H1 (cell line): Measurements from ENCODE around the gene LDLRAP1. TPM values are rescaled to one million over a fixed set of nuclear protein-coding genes. Genes with fewer than 3 reads are reported as not detected.

ENCODE experiments used
- ASH2L ChIP-seq: fragments of 200-600, 300-600 bp; sonication (generic); IDR thresholded peaks from one replicate; pipeline ENCODE4 v1.7.1; 2017; ENCODE audit warnings: low read length
- BRCA1 ChIP-seq: IDR thresholded peaks from 2 replicates; pipeline ENCODE4 v1.6.1; 2012; ENCODE audit warnings: low read depth, low read length, improper control_type of control experiment
- CEBPB ChIP-seq: IDR thresholded peaks from 2 replicates; pipeline ENCODE4 v1.6.1; 2012; ENCODE audit warnings: low read depth, low read length
- CHD1 ChIP-seq: IDR thresholded peaks from 2 replicates; pipeline ENCODE4 v1.6.1; 2012; ENCODE audit warnings: low read depth, low read length, improper control_type of control experiment
- EZH2 ChIP-seq: fragments of 200-600 bp; sonication (generic); IDR thresholded peaks from 2 replicates; pipeline ENCODE4 v1.7.1; 2012; ENCODE audit warnings: low read depth, mild to moderate bottlenecking, moderate library complexity, low read length, inconsistent platforms; ENCODE audit not compliant: severe bottlenecking
- GTF2F1 ChIP-seq: IDR thresholded peaks from 2 replicates; pipeline ENCODE4 v1.6.1; 2012; ENCODE audit warnings: low read depth, low read length, improper control_type of control experiment, borderline replicate concordance
- NRF1 ChIP-seq: IDR thresholded peaks from 2 replicates; pipeline ENCODE4 v1.6.1; 2011; ENCODE audit warnings: mild to moderate bottlenecking, low read depth, low read length, improper control_type of control experiment
- POLR2A ChIP-seq, 2 experiments: IDR thresholded peaks; 1 replicate in 1 of 2; 2 replicates in 1 of 2; pipeline ENCODE4 v1.6.1; 2011; ENCODE audit warnings: low read depth in 2 of 2, low read length in 2 of 2, mild to moderate bottlenecking in 2 of 2; ENCODE audit errors: control extremely low read depth in 1 of 2
- RNF2 ChIP-seq: fragments of 200-900, 300-1000 bp; sonication (generic); IDR thresholded peaks from 2 replicates; pipeline ENCODE4 v1.7.1; 2016; ENCODE audit warnings: borderline replicate concordance, low read depth, mild to moderate bottlenecking, antibody characterized with exemption, low read length; ENCODE audit not compliant: poor library complexity, severe bottlenecking; ENCODE audit errors: missing control alignments
- polyA plus RNA-seq, 7 experiments: library from polyadenylated mRNA; depleted of rRNA in 3 of 7; stranded (reverse) in 5 of 7; unstranded in 2 of 7; fragments of >200 nt in 5 of 7; fragments of 200-250 nt in 2 of 7; gene quantifications; 1 replicate in 5 of 7; 2 replicates in 1 of 7; 4 replicates in 1 of 7; pipeline versions ENCODE4 v1.2.1 to v1.2.3, GENCODE V29; 2011 to 2013; ENCODE audit warnings: missing spikeins in 2 of 7, mixed read lengths in 2 of 7
- total RNA-seq: library from RNA; stranded (reverse); fragmentation: NEBNext Ultra II Directional; extraction: Animal tissue kit (Norgen Biotek cat#: 25700); gene quantifications from 2 replicates; pipeline ENCODE4 v1.2.1, GENCODE V29; 2021
- TF ChIP-seq, protein P1 (sequence below): fragments of 300-600 bp; sonication (generic); IDR thresholded peaks from 2 replicates; pipeline ENCODE4 v1.7.1; 2012; ENCODE audit warnings: low read length, moderate library complexity, mild to moderate bottlenecking, inconsistent platforms; ENCODE audit not compliant: insufficient replicate concordance

Gene LDLRAP1
- total and polyA plus RNA-seq, 2 of the 8 experiments (the other 6 are each of a cell fraction or from before 2014, with no cell fraction given), result 12.8 to 13.2 TPM

DNA sequence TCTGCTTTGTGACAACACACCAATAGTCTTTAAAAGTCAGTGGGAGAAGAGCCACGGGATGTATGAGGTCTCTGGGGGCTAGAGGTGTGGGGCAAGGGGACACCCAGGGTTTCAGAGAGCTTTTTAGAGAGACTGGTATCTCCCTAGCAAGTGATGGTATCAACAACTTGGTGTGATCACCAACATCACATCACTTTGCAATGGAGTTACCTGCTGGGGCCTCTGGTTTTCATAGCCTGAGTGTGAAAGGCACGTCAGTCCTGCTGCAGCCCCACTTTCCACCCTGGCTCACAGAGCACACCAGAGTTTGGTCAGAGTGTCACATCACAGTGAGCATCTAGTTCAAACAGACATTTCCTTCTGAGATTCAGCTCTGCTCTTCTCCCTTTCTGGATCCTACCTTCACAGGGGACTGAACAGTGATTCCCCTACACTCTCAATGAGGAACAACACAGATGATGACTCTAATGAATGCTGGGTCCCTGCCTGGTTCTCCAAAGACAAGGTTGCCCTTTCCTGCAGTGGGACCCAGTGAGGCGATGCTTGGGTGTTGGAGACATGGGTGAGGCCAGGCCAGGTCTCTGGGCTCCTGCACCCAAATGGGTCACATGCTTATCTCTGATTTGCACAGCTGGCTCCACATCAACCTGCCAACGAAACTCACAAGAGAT, 71.2 kb downstream of the LDLRAP1 start (continued):
- TF ChIP-seq, protein P1, sequence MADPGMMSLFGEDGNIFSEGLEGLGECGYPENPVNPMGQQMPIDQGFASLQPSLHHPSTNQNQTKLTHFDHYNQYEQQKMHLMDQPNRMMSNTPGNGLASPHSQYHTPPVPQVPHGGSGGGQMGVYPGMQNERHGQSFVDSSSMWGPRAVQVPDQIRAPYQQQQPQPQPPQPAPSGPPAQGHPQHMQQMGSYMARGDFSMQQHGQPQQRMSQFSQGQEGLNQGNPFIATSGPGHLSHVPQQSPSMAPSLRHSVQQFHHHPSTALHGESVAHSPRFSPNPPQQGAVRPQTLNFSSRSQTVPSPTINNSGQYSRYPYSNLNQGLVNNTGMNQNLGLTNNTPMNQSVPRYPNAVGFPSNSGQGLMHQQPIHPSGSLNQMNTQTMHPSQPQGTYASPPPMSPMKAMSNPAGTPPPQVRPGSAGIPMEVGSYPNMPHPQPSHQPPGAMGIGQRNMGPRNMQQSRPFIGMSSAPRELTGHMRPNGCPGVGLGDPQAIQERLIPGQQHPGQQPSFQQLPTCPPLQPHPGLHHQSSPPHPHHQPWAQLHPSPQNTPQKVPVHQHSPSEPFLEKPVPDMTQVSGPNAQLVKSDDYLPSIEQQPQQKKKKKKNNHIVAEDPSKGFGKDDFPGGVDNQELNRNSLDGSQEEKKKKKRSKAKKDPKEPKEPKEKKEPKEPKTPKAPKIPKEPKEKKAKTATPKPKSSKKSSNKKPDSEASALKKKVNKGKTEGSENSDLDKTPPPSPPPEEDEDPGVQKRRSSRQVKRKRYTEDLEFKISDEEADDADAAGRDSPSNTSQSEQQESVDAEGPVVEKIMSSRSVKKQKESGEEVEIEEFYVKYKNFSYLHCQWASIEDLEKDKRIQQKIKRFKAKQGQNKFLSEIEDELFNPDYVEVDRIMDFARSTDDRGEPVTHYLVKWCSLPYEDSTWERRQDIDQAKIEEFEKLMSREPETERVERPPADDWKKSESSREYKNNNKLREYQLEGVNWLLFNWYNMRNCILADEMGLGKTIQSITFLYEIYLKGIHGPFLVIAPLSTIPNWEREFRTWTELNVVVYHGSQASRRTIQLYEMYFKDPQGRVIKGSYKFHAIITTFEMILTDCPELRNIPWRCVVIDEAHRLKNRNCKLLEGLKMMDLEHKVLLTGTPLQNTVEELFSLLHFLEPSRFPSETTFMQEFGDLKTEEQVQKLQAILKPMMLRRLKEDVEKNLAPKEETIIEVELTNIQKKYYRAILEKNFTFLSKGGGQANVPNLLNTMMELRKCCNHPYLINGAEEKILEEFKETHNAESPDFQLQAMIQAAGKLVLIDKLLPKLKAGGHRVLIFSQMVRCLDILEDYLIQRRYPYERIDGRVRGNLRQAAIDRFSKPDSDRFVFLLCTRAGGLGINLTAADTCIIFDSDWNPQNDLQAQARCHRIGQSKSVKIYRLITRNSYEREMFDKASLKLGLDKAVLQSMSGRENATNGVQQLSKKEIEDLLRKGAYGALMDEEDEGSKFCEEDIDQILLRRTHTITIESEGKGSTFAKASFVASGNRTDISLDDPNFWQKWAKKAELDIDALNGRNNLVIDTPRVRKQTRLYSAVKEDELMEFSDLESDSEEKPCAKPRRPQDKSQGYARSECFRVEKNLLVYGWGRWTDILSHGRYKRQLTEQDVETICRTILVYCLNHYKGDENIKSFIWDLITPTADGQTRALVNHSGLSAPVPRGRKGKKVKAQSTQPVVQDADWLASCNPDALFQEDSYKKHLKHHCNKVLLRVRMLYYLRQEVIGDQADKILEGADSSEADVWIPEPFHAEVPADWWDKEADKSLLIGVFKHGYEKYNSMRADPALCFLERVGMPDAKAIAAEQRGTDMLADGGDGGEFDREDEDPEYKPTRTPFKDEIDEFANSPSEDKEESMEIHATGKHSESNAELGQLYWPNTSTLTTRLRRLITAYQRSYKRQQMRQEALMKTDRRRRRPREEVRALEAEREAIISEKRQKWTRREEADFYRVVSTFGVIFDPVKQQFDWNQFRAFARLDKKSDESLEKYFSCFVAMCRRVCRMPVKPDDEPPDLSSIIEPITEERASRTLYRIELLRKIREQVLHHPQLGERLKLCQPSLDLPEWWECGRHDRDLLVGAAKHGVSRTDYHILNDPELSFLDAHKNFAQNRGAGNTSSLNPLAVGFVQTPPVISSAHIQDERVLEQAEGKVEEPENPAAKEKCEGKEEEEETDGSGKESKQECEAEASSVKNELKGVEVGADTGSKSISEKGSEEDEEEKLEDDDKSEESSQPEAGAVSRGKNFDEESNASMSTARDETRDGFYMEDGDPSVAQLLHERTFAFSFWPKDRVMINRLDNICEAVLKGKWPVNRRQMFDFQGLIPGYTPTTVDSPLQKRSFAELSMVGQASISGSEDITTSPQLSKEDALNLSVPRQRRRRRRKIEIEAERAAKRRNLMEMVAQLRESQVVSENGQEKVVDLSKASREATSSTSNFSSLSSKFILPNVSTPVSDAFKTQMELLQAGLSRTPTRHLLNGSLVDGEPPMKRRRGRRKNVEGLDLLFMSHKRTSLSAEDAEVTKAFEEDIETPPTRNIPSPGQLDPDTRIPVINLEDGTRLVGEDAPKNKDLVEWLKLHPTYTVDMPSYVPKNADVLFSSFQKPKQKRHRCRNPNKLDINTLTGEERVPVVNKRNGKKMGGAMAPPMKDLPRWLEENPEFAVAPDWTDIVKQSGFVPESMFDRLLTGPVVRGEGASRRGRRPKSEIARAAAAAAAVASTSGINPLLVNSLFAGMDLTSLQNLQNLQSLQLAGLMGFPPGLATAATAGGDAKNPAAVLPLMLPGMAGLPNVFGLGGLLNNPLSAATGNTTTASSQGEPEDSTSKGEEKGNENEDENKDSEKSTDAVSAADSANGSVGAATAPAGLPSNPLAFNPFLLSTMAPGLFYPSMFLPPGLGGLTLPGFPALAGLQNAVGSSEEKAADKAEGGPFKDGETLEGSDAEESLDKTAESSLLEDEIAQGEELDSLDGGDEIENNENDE, result no peak
- no peak for TF ChIP-seq NRF1
- no peak for TF ChIP-seq GTF2F1
- no peak for TF ChIP-seq BRCA1
- no peak for TF ChIP-seq EZH2
- no peak for TF ChIP-seq CEBPB
- TF ChIP-seq POLR2A (IDR thresholded peaks at IDR 0.05; ENCODE audit: control extremely low read depth in 1 of 2, low read depth in 2 of 2, low read length in 2 of 2), result no peak
- TF ChIP-seq ASH2L, result no peak
- no peak for TF ChIP-seq CHD1
- TF ChIP-seq RNF2, result no peak
